Left ventricle myocardium inferior (tissue), 1 donor: ENCODE data around the gene HELZ. TPM values are rescaled to one million over a fixed set of nuclear protein-coding genes. Genes with fewer than 3 reads are reported as not detected.

Experiments
- DNase-seq: peaks from one replicate; pipeline ENCODE4 v3.0.0-alpha.2; 2020
- H3K27ac ChIP-seq: fragments of 200-600 bp; replicated peaks from 2 replicates; pipeline ENCODE4 v1.8.0; 2021
- H3K27me3 ChIP-seq: fragments of 200-600 bp; 2 replicates; pipeline ENCODE4 v1.8.0; 2021; ENCODE audit warnings: low read depth
- H3K36me3 ChIP-seq: fragments of 200-600 bp; 2 replicates; pipeline ENCODE4 v1.8.0; 2021
- H3K4me1 ChIP-seq: fragments of 200-600 bp; 2 replicates; pipeline ENCODE4 v1.8.0; 2021
- H3K4me3 ChIP-seq: fragments of 200-600 bp; 2 replicates; pipeline ENCODE4 v1.8.0; 2021; ENCODE audit warnings: mild to moderate bottlenecking, moderate library complexity
- H3K9me3 ChIP-seq: fragments of 200-600 bp; replicated peaks from 2 replicates; pipeline ENCODE4 v1.8.0; 2021
- CTCF ChIP-seq: fragments of 200-600 bp; IDR thresholded peaks from 2 replicates; pipeline ENCODE4 v1.8.0; 2021; ENCODE audit warnings: antibody characterized with exemption, mild to moderate bottlenecking, borderline replicate concordance
- intact Hi-C: fragments of 100-400 bp; cut with micrococcal nuclease; formaldehyde crosslinking; loops from one replicate; pipeline ENCODE4 v1.11.0; 2022
- total RNA-seq: library from RNA; stranded (reverse); fragmentation: NEBNext Ultra II Directional; extraction: Animal tissue kit (Norgen Biotek cat#: 25700); gene quantifications from one replicate; pipeline ENCODE4 v1.2.1, GENCODE V29; 2021
- donor health status: DM: no; HTN: yes; CAD: no; lungs with severe emphysema.

Gene HELZ
- total RNA-seq, 1 donor from 2014 or later = 36.7 TPM

GRCh38 chr17:67280279-67280678, 35.3 kb upstream of the HELZ start:
- H3K4me3 ChIP-seq = no peak overlapping the region
- TF ChIP-seq CTCF = no peak
- peaks cover 5% of the 10 kb centered on the region for H3K4me1 ChIP-seq
- no peaks in the 10 kb centered on the region for H3K27me3 ChIP-seq
- no peaks in the 10 kb centered on the region for H3K36me3 ChIP-seq
- no peak for DNase-seq
- intact Hi-C loops = no loop called here
- H3K9me3 ChIP-seq = no peaks in the 10 kb centered on the region
- H3K27ac ChIP-seq = peak overlapping the region; percentile 12

- intact Hi-C loops = no loop called here
- H3K27me3 ChIP-seq = no peaks in the 10 kb centered on the region
- peaks cover 5% of the 10 kb centered on the region for H3K4me1 ChIP-seq
- H3K36me3 ChIP-seq = no peaks in the 10 kb centered on the region
- no peak for DNase-seq
- no peaks in the 10 kb centered on the region for H3K9me3 ChIP-seq
- H3K27ac ChIP-seq = no peak overlapping the region
- no peak overlapping the region for H3K4me3 ChIP-seq
- no peak for TF ChIP-seq CTCF
Observed at GRCh38 chr17:67279115-67279514, 34.1 kb upstream of the HELZ start.

GRCh38 chr17:67278363-67278762, 33.4 kb upstream of the HELZ start:
- Histone ChIP-seq H3K36me3 (no peaks in the 10 kb centered on the region), H3K9me3 (no peaks in the 10 kb centered on the region), H3K27ac (no peak overlapping the region), H3K4me1 (peaks cover 5% of the 10 kb centered on the region), H3K27me3 (no peaks in the 10 kb centered on the region), H3K4me3 (no peak overlapping the region)
- DNase-seq = no peak
- intact Hi-C loops = no loop called here
- no peak for TF ChIP-seq CTCF

- intact Hi-C loops = no loop called here
- H3K27me3 ChIP-seq = no peaks in the 10 kb centered on the region
- H3K36me3 ChIP-seq = no peaks in the 10 kb centered on the region
- no peak overlapping the region for H3K27ac ChIP-seq
- no peak overlapping the region for H3K4me3 ChIP-seq
- no peak for TF ChIP-seq CTCF
- peaks cover 5% of the 10 kb centered on the region for H3K4me1 ChIP-seq
- DNase-seq = no peak
- H3K9me3 ChIP-seq = no peaks in the 10 kb centered on the region
Observed at GRCh38 chr17:67276075-67276474, 31.1 kb upstream of the HELZ start.

- no peak overlapping the region for H3K27ac ChIP-seq
- H3K36me3 ChIP-seq = no peaks in the 10 kb centered on the region
- no peak for TF ChIP-seq CTCF
- no peak overlapping the region for H3K4me3 ChIP-seq
- intact Hi-C loops = no loop called here
- no peaks in the 10 kb centered on the region for H3K4me1 ChIP-seq
- no peak for DNase-seq
- H3K9me3 ChIP-seq = no peaks in the 10 kb centered on the region
- H3K27me3 ChIP-seq = no peaks in the 10 kb centered on the region
Observed at GRCh38 chr17:67274466-67274865, 29.5 kb upstream of the HELZ start.

GRCh38 chr17:67273900-67274299, 28.9 kb upstream of the HELZ start:
- DNase-seq = no peak
- H3K4me1 ChIP-seq = no peaks in the 10 kb centered on the region
- no peaks in the 10 kb centered on the region for H3K36me3 ChIP-seq
- intact Hi-C loops = no loop called here
- no peak overlapping the region for H3K4me3 ChIP-seq
- H3K27ac ChIP-seq = no peak overlapping the region
- no peaks in the 10 kb centered on the region for H3K27me3 ChIP-seq
- no peak for TF ChIP-seq CTCF
- H3K9me3 ChIP-seq = no peaks in the 10 kb centered on the region
